Measurements from ENCODE around the gene AUH. TPM values are rescaled to one million over a fixed set of nuclear protein-coding genes. Genes with fewer than 3 reads are reported as not detected.

AUH gene
- total RNA-seq, 2 donors from 2014 or later = 23.0 to 23.5 TPM

GRCh38 chr9:91333551-91333950 is 28.2 kb downstream of the AUH start:
- Mint-ChIP-seq H3K4me1 (no peaks in the 10 kb centered on the region), H3K9me3 (peaks cover 7% of the 10 kb centered on the region)
- no peak overlapping the region for H3K27ac ChIP-seq (ENCODE audit: low read depth, low read length)

GRCh38 chr9:91332546-91333231 is 29.0 kb downstream of the AUH start:
- no peak for DNase-seq
- Mint-ChIP-seq H3K4me1 (no peaks in the 10 kb centered on the region), H3K36me3 (ENCODE audit: low read depth) (peaks cover 38% of the 10 kb centered on the region), H3K27ac (no peak overlapping the region), H3K27me3 (ENCODE audit: insufficient read depth) (no peaks in the 10 kb centered on the region), H3K9me3 (peaks cover 7% of the 10 kb centered on the region), H3K4me3 (no peak overlapping the region)
- no peaks in the 10 kb centered on the region for H3K27me3 ChIP-seq (ENCODE audit: control insufficient read depth, insufficient read depth, low read length, poor library complexity, severe bottlenecking)
- WGBS, 2 experiments (ENCODE audit: insufficient coverage in 1 of 2, insufficient read length in 1 of 2) = 94 to 98% methylated on average over 8 to 12 of the region's 12 CpGs
- H3K36me3 ChIP-seq (ENCODE audit: control insufficient read depth, insufficient read depth, low read length) = peaks cover 2% of the 10 kb centered on the region
- no peak for TF ChIP-seq CTCF (conservative IDR thresholded peaks at IDR 0.05)
- no peak overlapping the region for H3K9ac ChIP-seq (ENCODE audit: extremely low read depth, low read length, poor library complexity, severe bottlenecking)
- H3K27ac ChIP-seq (ENCODE audit: low read depth, low read length) = no peak overlapping the region
- no peak overlapping the region for H3K4me3 ChIP-seq (ENCODE audit: low read length)
- peaks cover 29% of the 10 kb centered on the region for H3K9me3 ChIP-seq (ENCODE audit: control insufficient read depth, low read length)
- no peaks in the 10 kb centered on the region for H3K4me1 ChIP-seq (ENCODE audit: control insufficient read depth, insufficient read depth, low read length)

More at GRCh38 chr9:91333551-91333950, 28.2 kb downstream of the AUH start:
- Histone ChIP-seq H3K9ac (ENCODE audit: extremely low read depth, low read length, poor library complexity, severe bottlenecking) (no peak overlapping the region), H3K36me3 (ENCODE audit: control insufficient read depth, insufficient read depth, low read length) (no peaks in the 10 kb centered on the region), H3K27me3 (ENCODE audit: control insufficient read depth, insufficient read depth, low read length, poor library complexity, severe bottlenecking) (no peaks in the 10 kb centered on the region), H3K4me1 (ENCODE audit: control insufficient read depth, insufficient read depth, low read length) (no peaks in the 10 kb centered on the region), H3K9me3 (ENCODE audit: control insufficient read depth, low read length) (peaks cover 21% of the 10 kb centered on the region), H3K4me3 (ENCODE audit: low read length) (no peak overlapping the region)
- no peak for DNase-seq
- 95 to 100% methylated on average over 1 of the region's 1 CpG for WGBS, 2 experiments (ENCODE audit: insufficient coverage in 1 of 2, insufficient read length in 1 of 2)
- Mint-ChIP-seq H3K27me3 (ENCODE audit: insufficient read depth) (no peaks in the 10 kb centered on the region), H3K27ac (no peak overlapping the region), H3K4me3 (no peak overlapping the region), H3K36me3 (ENCODE audit: low read depth) (peaks cover 36% of the 10 kb centered on the region)
- TF ChIP-seq CTCF (conservative IDR thresholded peaks at IDR 0.05) = no peak

GRCh38 chr9:91331849-91332248 is 29.9 kb downstream of the AUH start:
- Histone ChIP-seq H3K4me1 (ENCODE audit: control insufficient read depth, insufficient read depth, low read length) (no peaks in the 10 kb centered on the region), H3K27ac (ENCODE audit: low read depth, low read length) (no peak overlapping the region), H3K36me3 (ENCODE audit: control insufficient read depth, insufficient read depth, low read length) (peaks cover 10% of the 10 kb centered on the region), H3K27me3 (ENCODE audit: control insufficient read depth, insufficient read depth, low read length, poor library complexity, severe bottlenecking) (no peaks in the 10 kb centered on the region), H3K9me3 (ENCODE audit: control insufficient read depth, low read length) (peaks cover 38% of the 10 kb centered on the region), H3K4me3 (ENCODE audit: low read length) (no peak overlapping the region), H3K9ac (ENCODE audit: extremely low read depth, low read length, poor library complexity, severe bottlenecking) (no peak overlapping the region)
- H3K27ac Mint-ChIP-seq = no peak overlapping the region
- no peak for DNase-seq
- H3K4me3 Mint-ChIP-seq = no peak overlapping the region
- H3K4me1 Mint-ChIP-seq = no peaks in the 10 kb centered on the region
- peaks cover 46% of the 10 kb centered on the region for H3K36me3 Mint-ChIP-seq (ENCODE audit: low read depth)
- no peak for TF ChIP-seq CTCF (conservative IDR thresholded peaks at IDR 0.05)
- peaks cover 14% of the 10 kb centered on the region for H3K9me3 Mint-ChIP-seq
- H3K27me3 Mint-ChIP-seq (ENCODE audit: insufficient read depth) = no peaks in the 10 kb centered on the region
- WGBS, 2 experiments (ENCODE audit: insufficient coverage in 1 of 2, insufficient read length in 1 of 2) = 76 to 94% methylated on average over 5 to 7 of the region's 7 CpGs

All from endodermal cell (in vitro differentiated cells).